Activated B cell treated with CpG ODN at 0.5 μM for 24 hours (primary cell): ENCODE results near the gene TNFRSF11A. TPM values are rescaled to one million over a fixed set of nuclear protein-coding genes. Genes with fewer than 3 reads are reported as not detected.

ENCODE experiments used
- ATAC-seq: fragments of 200-7000 bp; cut with Tn5 transposase; one replicate; pipeline ENCODE4 v1.10.0; 2021; ENCODE audit warnings: low read depth, mild to moderate bottlenecking, moderate library complexity
- CTCF ChIA-PET: fragments of 350-600 bp; sonication (Branson Sonifier 250); formaldehyde crosslinking; loops from one replicate; lab custom pipeline; 2021; ENCODE audit warnings: antibody characterized with exemption; lab: Charles Lee
- POLR2A ChIA-PET: fragments of 350-600 bp; sonication (Branson Sonifier 250); formaldehyde crosslinking; loops from one replicate; lab custom pipeline; 2021; ENCODE audit warnings: antibody characterized with exemption; lab: Charles Lee
- DNase-seq: peaks from one replicate; pipeline ENCODE4 v3.0.0; 2022
- H3K27ac Mint-ChIP-seq: one replicate; pipeline ENCODE4 v1.8.0; 2020; ENCODE audit warnings: mixed read lengths
- H3K27me3 Mint-ChIP-seq: one replicate; pipeline ENCODE4 v1.8.0; 2021; ENCODE audit warnings: mixed read lengths
- H3K36me3 Mint-ChIP-seq: one replicate; pipeline ENCODE4 v1.8.0; 2021; ENCODE audit warnings: low read depth, mixed read lengths
- H3K4me1 Mint-ChIP-seq: one replicate; pipeline ENCODE4 v1.8.0; 2021; ENCODE audit warnings: mixed read lengths
- H3K4me3 Mint-ChIP-seq: one replicate; pipeline ENCODE4 v1.8.0; 2020; ENCODE audit warnings: mild to moderate bottlenecking, mixed read lengths
- H3K9me3 Mint-ChIP-seq: one replicate; pipeline ENCODE4 v1.8.0; 2020; ENCODE audit warnings: mixed read lengths
- CTCF ChIP-seq: fragments of 200-600 bp; IDR thresholded peaks from one replicate; pipeline ENCODE4 v1.8.0; 2022; ENCODE audit warnings: antibody characterized with exemption, mild to moderate bottlenecking
- intact Hi-C: fragments of 100-400 bp; cut with micrococcal nuclease; formaldehyde crosslinking; loops from one replicate; pipeline ENCODE4 v1.15.1; 2024
- total RNA-seq: library from RNA; stranded (reverse); gene quantifications from 2 replicates; pipeline ENCODE4 v1.2.3, GENCODE V29; 2022

The TNFRSF11A gene
- total RNA-seq, result 0.07 and 0.24 TPM in 2 replicates

GRCh38 chr18:62324917-62325805 lies at the start of gene TNFRSF11A:
Gene TNFRSF11A, plus strand, starts transcription at chr18:62325310. Its CDS starts 43 bp downstream, at chr18:62325353.
- POLR2A ChIA-PET, result interaction anchor here (0.5 to 1.6 kb wide), 2 partner anchors 198 to 202 kb away, joined by 3 to 5 read pairs; partner anchors contain the start of gene ZCCHC2
- TF ChIP-seq CTCF, result no peak

GRCh38 chr18:62277045-62277444 lies 48.1 kb upstream of the TNFRSF11A start:
- no peak overlapping the region for H3K27ac Mint-ChIP-seq
- H3K4me3 Mint-ChIP-seq, result no peak overlapping the region
- peaks cover 52% of the 10 kb centered on the region for H3K36me3 Mint-ChIP-seq
- CTCF ChIA-PET, result no interaction called here
- no peak for ATAC-seq
- intact Hi-C loops, result no loop called here
- POLR2A ChIA-PET, result no interaction called here
- H3K9me3 Mint-ChIP-seq, result no peaks in the 10 kb centered on the region
- TF ChIP-seq CTCF, result no peak
- H3K27me3 Mint-ChIP-seq, result no peaks in the 10 kb centered on the region
- DNase-seq, result no peak
- H3K4me1 Mint-ChIP-seq, result peaks cover 5% of the 10 kb centered on the region

More at GRCh38 chr18:62324917-62325805, at the start of gene TNFRSF11A:
- Mint-ChIP-seq H3K4me3 (peak within 1 kb of the TSS; percentile 76), H3K27me3 (peaks cover 50% of the 10 kb centered on the region), H3K4me1 (peaks cover 21% of the 10 kb centered on the region), H3K9me3 (no peaks in the 10 kb centered on the region), H3K36me3 (no peaks in the 10 kb centered on the region), H3K27ac (no peak within 1 kb of the TSS)
- CTCF ChIA-PET, result interaction anchor here (1.4 to 1.7 kb wide), 3 partner anchors 10 to 261 kb away, joined by 4 read pairs; no protein-coding TSS in a partner anchor
- intact Hi-C loops, result loop anchor here (1.0 to 10.0 kb wide), 4 partner anchors 197 to 1100 kb away; partner anchors contain the start of genes VPS4B and ZCCHC2
- DNase-seq (peak; percentile 61), ATAC-seq (peak; percentile 93)

GRCh38 chr18:62279561-62279960 lies 45.5 kb upstream of the TNFRSF11A start:
- H3K9me3 Mint-ChIP-seq, result no peaks in the 10 kb centered on the region
- no peak overlapping the region for H3K27ac Mint-ChIP-seq
- ChIA-PET CTCF (interaction anchor here (0.7 kb wide), 1 partner anchor 145 kb away, joined by 3 read pairs; no protein-coding TSS in a partner anchor), POLR2A (interaction anchor here (0.6 kb wide), 1 partner anchor 273 kb away, joined by 3 read pairs; no protein-coding TSS in a partner anchor)
- DNase-seq, result no peak
- ATAC-seq, result no peak
- intact Hi-C loops, result no loop called here
- H3K27me3 Mint-ChIP-seq, result no peaks in the 10 kb centered on the region
- no peak for TF ChIP-seq CTCF
- no peak overlapping the region for H3K4me3 Mint-ChIP-seq
- peaks cover 66% of the 10 kb centered on the region for H3K36me3 Mint-ChIP-seq
- H3K4me1 Mint-ChIP-seq, result peaks cover 5% of the 10 kb centered on the region

GRCh38 chr18:62280058-62280457 lies 45.1 kb upstream of the TNFRSF11A start:
- DNase-seq, result no peak
- ChIA-PET POLR2A (no interaction called here), CTCF (interaction anchor here (0.7 kb wide), 1 partner anchor 144 kb away, joined by 3 read pairs; no protein-coding TSS in a partner anchor)
- intact Hi-C loops, result no loop called here
- TF ChIP-seq CTCF, result no peak
- Mint-ChIP-seq H3K9me3 (no peaks in the 10 kb centered on the region), H3K27me3 (no peaks in the 10 kb centered on the region), H3K4me1 (peaks cover 5% of the 10 kb centered on the region), H3K4me3 (no peak overlapping the region), H3K36me3 (peaks cover 66% of the 10 kb centered on the region), H3K27ac (no peak overlapping the region)
- no peak for ATAC-seq

GRCh38 chr18:62280786-62281185 lies 44.3 kb upstream of the TNFRSF11A start:
- no peak for TF ChIP-seq CTCF
- Mint-ChIP-seq H3K9me3 (no peaks in the 10 kb centered on the region), H3K27me3 (no peaks in the 10 kb centered on the region), H3K4me3 (no peak overlapping the region), H3K36me3 (peaks cover 72% of the 10 kb centered on the region), H3K4me1 (peaks cover 5% of the 10 kb centered on the region), H3K27ac (no peak overlapping the region)
- DNase-seq, result no peak
- ChIA-PET POLR2A (no interaction called here), CTCF (no interaction called here)
- intact Hi-C loops, result no loop called here
- no peak for ATAC-seq
